Lower leg skin (tissue), 4 donors: ENCODE data around the gene RHOXF2B. TPM values are rescaled to one million over a fixed set of nuclear protein-coding genes. Genes with fewer than 3 reads are reported as not detected.
"Not testable (repeated sequence)": the region's sequence is repeated elsewhere in the genome, so short reads cannot be mapped to it uniquely, and the experiment has no call there.

Experiments used
- DNase-seq, 2 donors: peaks; one replicate each; pipeline ENCODE4 v3.0.0-alpha.2; 2019; ENCODE audit warnings: low spot score in 2 of 2
- H3K4me3 ChIP-seq: fragments of 200-600 bp; sonication (generic); 2 replicates; pipeline ENCODE4 v1.5.1; 2017; ENCODE audit warnings: mild to moderate bottlenecking, low read depth; ENCODE audit not compliant: poor library complexity, severe bottlenecking
- POLR2A ChIP-seq, 2 donors: fragments of 450-650 bp; IDR thresholded peaks; one replicate each; pipeline ENCODE4 v1.6.1; 2016 to 2017; ENCODE audit warnings: antibody characterized with exemption in 2 of 2, mild to moderate bottlenecking in 1 of 2, moderate library complexity in 1 of 2
- WGBS, 2 donors: methylation state at CpG; one replicate each; pipeline ENCODE4 v1.1.5; 2018; 5-methylcytosine and 5-hydroxymethylcytosine counted together
- intact Hi-C: fragments of 100-400 bp; cut with DNase I; formaldehyde crosslinking; loops from one replicate; pipeline ENCODE4 v1.15.0; 2023; ENCODE audit warnings: low total_unique reads
- total RNA-seq, 4 donors: library from RNA; depleted of rRNA; stranded (reverse); fragments of >200 nt; gene quantifications; one replicate each; pipeline ENCODE4 v1.1.0, GENCODE V29; 2016
- TF ChIP-seq, protein P1 (sequence below), 3 donors: fragments of 450-650 bp; IDR thresholded peaks; one replicate each; pipeline ENCODE4 v1.5.1; 2016; ENCODE audit warnings: antibody characterized with exemption in 3 of 3, mild to moderate bottlenecking in 3 of 3, moderate library complexity in 2 of 3

Gene RHOXF2B
- total RNA-seq, 4 donors from 2014 or later = not detected

DNA sequence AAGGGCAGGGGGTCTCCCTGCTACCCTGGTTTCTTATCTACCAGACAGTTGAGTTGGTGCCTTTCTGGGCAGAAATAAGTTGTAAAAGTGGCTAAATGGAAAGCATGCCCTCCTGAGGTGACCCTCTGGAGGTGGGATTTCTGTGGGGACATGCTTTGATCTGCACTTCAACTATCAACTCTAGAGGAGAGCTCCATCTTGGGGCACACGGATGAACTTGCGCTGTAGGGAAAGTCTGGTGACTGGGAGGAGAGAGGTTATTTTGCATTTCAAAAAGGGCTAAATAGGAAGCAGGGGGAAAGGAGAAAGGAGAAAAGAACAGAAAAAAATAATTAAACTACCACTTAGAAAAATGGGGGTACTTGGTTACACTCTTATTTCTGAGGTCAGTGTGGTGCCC, 12.7 kb upstream of the RHOXF2B start:
- intact Hi-C loops = no loop called here
- TF ChIP-seq, protein P1, sequence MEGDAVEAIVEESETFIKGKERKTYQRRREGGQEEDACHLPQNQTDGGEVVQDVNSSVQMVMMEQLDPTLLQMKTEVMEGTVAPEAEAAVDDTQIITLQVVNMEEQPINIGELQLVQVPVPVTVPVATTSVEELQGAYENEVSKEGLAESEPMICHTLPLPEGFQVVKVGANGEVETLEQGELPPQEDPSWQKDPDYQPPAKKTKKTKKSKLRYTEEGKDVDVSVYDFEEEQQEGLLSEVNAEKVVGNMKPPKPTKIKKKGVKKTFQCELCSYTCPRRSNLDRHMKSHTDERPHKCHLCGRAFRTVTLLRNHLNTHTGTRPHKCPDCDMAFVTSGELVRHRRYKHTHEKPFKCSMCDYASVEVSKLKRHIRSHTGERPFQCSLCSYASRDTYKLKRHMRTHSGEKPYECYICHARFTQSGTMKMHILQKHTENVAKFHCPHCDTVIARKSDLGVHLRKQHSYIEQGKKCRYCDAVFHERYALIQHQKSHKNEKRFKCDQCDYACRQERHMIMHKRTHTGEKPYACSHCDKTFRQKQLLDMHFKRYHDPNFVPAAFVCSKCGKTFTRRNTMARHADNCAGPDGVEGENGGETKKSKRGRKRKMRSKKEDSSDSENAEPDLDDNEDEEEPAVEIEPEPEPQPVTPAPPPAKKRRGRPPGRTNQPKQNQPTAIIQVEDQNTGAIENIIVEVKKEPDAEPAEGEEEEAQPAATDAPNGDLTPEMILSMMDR (IDR thresholded peaks at IDR 0.05) = no peak
- no peak for TF ChIP-seq POLR2A (IDR thresholded peaks at IDR 0.05)
- no peak overlapping the region for H3K4me3 ChIP-seq
- 51 to 67% methylated on average over 2 of the region's 2 CpGs for WGBS, 2 donors
- no peak for DNase-seq

DNA sequence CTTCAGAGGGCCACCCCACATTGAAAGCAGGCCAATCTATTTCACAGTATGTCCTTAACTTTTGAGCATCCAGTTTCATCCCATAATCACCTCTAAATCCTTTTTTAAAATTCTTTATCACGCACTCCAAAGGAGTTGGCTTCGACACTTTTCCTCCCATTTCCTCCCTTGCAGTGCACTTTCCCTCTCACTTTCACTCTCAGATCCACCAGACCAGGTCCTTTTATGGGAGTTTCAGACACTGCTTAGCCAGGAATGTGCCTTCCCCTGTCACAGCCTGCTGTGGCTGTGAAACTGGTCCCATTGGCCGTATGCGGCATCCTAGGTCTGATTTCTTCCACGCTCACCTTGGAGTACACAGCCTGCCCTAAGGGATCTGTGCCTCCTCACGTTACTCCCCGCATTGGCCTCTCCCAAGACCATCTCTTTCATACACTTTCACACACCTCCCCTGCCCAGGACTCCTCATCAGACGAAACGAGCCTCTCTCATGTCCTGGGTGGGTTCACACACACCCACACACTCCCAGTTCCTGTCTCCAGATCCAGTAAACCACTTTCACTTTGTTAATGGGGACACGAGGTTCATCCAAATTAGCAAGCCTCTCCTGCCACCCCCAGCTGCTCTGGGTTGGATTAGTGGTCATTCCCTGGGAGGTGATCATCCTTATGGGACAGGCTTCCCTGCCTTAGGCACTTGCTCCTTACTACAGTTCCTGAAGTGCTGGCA, 10.0 kb upstream of the RHOXF2B start:
- DNase-seq = no peak
- no peak for TF ChIP-seq POLR2A (IDR thresholded peaks at IDR 0.05)
- TF ChIP-seq, protein P1 (IDR thresholded peaks at IDR 0.05) = no peak
- intact Hi-C loops = loop anchor here (10.0 kb wide), 1 partner anchor 137 kb away; no protein-coding TSS in a partner anchor
- WGBS, 2 donors = 62 to 73% methylated on average over 9 to 10 of the region's 10 CpGs
- H3K4me3 ChIP-seq = no peak overlapping the region

DNA sequence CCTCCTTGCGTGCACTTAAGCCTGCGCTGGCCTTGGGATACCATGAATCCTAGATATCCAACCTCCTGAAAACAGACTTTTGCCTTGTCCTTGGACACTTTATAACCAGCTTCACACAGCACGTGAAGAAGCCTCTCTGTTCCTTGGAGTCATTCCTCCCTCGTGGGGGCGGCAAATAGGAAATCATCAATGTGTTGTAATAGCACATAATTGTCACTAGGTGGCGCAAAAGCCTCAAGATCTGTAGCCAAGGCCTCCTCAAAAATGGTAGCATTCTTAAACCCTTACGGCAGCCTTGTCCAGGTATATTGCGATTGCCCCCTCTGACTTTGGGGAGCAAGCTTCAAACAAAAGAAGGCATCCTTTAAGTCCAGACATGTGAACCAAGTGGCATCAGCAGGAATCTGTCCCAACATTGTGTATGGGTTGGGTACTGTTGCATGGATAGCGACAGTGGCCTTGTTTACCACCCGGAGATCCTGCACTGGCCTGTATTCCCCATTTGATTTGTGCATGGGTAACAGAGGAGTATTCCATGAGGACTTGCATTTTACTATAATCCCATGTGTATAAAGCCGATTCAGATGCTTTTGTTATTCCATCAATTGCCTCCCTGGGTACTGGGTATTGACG, 8.2 kb upstream of the RHOXF2B start:
- intact Hi-C loops = loop anchor here (10.0 kb wide), 1 partner anchor 139 kb away; no protein-coding TSS in a partner anchor
- not testable (repeated sequence) for DNase-seq, H3K4me3 ChIP-seq
- no CpG with 5 or more reads among the region's 12 CpGs for WGBS, 2 donors

DNA sequence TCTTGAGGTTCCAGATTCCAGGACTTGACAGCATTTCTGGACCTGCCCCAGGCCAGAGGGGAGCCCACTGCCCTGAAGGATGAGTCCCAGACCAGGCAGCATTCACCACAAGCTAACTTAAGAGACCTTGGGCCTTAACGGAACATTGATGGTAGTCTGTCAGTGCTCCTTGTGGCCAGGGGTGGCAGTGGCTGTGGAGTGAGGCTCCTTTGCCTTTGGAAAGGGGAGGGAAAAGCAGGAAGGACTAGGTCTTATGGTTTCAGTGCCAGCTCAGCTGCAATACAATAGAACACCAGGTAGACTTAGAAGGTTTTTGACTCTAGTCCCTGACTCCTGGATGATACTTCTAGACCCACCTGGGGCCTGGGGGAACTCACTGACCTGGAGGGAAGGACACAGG, 11.3 kb downstream of the RHOXF2B start:
- DNase-seq = peak in 1 of 2 donors; percentile 79
- intact Hi-C loops, H3K4me3 ChIP-seq: not testable (repeated sequence)
- WGBS, 2 donors = 75 to 92% methylated on average over 1 of the region's 1 CpG

DNA sequence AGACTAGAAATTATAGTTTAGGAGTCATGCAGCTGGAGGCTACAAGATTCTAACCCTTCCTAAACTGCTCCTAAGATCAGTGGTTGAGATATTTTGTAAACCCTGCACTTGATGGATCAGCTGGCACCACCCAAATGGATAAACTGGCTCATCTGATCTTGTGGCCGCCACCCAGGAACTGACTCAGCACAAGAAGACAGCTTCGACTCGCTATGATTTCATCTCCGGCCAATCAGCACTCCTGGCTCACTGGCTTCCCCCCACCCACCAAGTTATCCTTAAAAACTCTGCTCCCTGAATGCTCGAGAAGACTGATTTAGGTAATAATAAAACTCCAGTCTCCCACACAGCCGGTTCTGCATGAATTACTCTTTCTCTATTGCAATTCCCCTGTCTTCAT, 34.8 kb downstream of the RHOXF2B start:
- H3K4me3 ChIP-seq, intact Hi-C loops, DNase-seq: not testable (repeated sequence)
- no CpG with 5 or more reads among the region's 6 CpGs for WGBS, 2 donors

DNA sequence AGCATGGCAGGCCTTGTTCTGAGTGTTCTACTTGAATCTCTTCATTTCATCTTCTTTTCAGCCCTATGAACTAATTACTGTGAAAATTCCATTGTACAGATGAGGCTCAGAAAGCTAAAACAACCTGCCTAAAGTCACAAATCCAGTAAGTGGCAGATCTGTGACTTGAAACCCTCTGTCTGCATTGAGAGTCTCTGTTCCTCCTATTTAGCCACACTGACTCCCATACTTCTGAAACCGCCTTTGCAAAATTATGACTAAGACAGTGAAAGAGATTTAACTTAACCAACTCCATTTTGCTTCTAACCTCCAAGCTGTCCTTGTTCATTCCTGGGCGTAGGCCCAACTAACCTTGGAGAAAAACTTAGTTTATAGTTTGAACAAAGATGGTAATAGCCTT, 35.2 kb downstream of the RHOXF2B start:
- DNase-seq, H3K4me3 ChIP-seq, intact Hi-C loops: not testable (repeated sequence)
- no CpG with 5 or more reads among the region's 2 CpGs for WGBS, 2 donors

DNA sequence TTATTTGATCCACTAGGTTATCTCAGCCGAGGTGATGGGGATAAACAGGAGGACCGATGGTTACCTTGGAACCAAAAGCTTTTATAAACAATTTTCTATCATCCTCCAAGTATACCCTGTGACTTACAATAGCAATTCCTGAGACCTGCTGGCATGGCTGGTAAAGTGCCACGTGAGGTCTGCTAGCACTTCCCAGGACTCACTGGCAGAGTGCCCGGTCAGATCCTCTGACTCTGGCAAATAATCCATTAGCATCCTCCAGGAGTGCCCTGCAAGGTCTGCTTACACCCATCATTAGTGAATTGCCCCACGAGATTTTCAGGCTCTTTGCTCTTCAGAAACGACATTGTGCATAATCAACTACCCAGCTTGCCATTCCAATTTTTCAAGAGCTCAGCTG, 37.3 kb downstream of the RHOXF2B start:
- no CpG with 5 or more reads among the region's 6 CpGs for WGBS, 2 donors
- intact Hi-C loops, DNase-seq, H3K4me3 ChIP-seq: not testable (repeated sequence)

DNA sequence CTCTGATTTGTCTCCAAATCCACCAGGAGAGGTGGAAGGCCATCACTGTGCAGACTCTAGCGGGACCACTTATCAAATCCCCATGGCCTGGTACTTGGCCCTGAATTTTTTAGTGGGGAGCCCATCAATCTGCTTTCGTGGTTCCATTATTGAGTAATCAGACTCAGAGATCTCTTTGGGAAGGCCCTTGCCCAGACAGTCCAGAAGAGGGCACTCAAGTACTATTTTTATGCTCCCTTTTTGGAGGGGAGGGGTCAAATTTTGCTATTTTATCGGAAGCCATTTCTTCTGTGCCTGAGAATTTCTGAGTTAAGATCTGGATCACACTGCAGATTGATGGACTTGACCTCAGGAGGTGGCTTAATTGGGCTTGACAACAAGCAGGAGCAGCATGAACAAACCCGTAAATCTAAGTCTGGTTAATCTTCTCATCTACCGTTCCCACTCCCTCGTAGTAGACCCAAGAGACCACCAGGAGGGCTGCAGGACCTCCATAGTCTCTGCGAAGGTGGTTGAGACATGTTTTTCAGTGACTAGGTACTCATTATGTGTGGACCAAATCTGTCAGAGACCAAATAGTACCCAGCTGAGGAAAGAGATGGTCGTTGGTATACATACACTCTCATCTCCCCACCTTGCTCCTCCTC, 38.3 kb downstream of the RHOXF2B start:
- H3K4me3 ChIP-seq, DNase-seq, intact Hi-C loops: not testable (repeated sequence)
- WGBS, 2 donors = no CpG with 5 or more reads among the region's 8 CpGs
